ENCODE data around the gene SHMT1.
"Not testable (repeated sequence)": the region's sequence is repeated elsewhere in the genome, so short reads cannot be mapped to it uniquely, and the experiment has no call there.

Gene SHMT1

GRCh38 chr17:18382441-18383078 lies 19.2 kb upstream of the SHMT1 start:
- in situ Hi-C loops (cut with HindIII; ENCODE audit: low sequenced_read_pairs) = no loop called here
- H3K4me3 ChIP-seq (ENCODE audit: low read depth, low read length) = no peak overlapping the region
- DNase-seq (ENCODE audit: low read depth, low spot score) = no peak
- TF ChIP-seq CTCF (IDR thresholded peaks at IDR 0.05; ENCODE audit: low read depth, low read length) = no peak

- DNase-seq (ENCODE audit: low read depth, low spot score) = no peak
- no peak overlapping the region for H3K4me3 ChIP-seq (ENCODE audit: low read depth, low read length)
- in situ Hi-C loops (cut with HindIII; ENCODE audit: low sequenced_read_pairs) = no loop called here
- no peak for TF ChIP-seq CTCF (IDR thresholded peaks at IDR 0.05; ENCODE audit: low read depth, low read length)
Observed at GRCh38 chr17:18381953-18382245, 18.5 kb upstream of the SHMT1 start.

GRCh38 chr17:18381158-18381952 lies 18.0 kb upstream of the SHMT1 start:
- in situ Hi-C loops (cut with HindIII; ENCODE audit: low sequenced_read_pairs) = no loop called here
- no peak overlapping the region for H3K4me3 ChIP-seq (ENCODE audit: low read depth, low read length)
- TF ChIP-seq CTCF (IDR thresholded peaks at IDR 0.05; ENCODE audit: low read depth, low read length) = no peak
- no peak for DNase-seq (ENCODE audit: low read depth, low spot score)

GRCh38 chr17:18380471-18381157 lies 17.3 kb upstream of the SHMT1 start:
- no peak for DNase-seq (ENCODE audit: low read depth, low spot score)
- no peak for TF ChIP-seq CTCF (IDR thresholded peaks at IDR 0.05; ENCODE audit: low read depth, low read length)
- in situ Hi-C loops (cut with HindIII; ENCODE audit: low sequenced_read_pairs) = no loop called here
- H3K4me3 ChIP-seq (ENCODE audit: low read depth, low read length) = no peak overlapping the region

- no peak overlapping the region for H3K4me3 ChIP-seq (ENCODE audit: low read depth, low read length)
- in situ Hi-C loops (cut with HindIII; ENCODE audit: low sequenced_read_pairs) = no loop called here
- no peak for DNase-seq (ENCODE audit: low read depth, low spot score)
- no peak for TF ChIP-seq CTCF (IDR thresholded peaks at IDR 0.05; ENCODE audit: low read depth, low read length)
Observed at GRCh38 chr17:18379246-18380146, 16.1 kb upstream of the SHMT1 start.

GRCh38 chr17:18378614-18379013 lies 15.3 kb upstream of the SHMT1 start:
- H3K4me3 ChIP-seq (ENCODE audit: low read depth, low read length); DNase-seq (ENCODE audit: low read depth, low spot score); in situ Hi-C loops (cut with HindIII; ENCODE audit: low sequenced_read_pairs): not testable (repeated sequence)
